ENCODE results near the gene CST9.
A peak's percentile ranks its signal among the peaks of the same experiment; 100 is the strongest.

The CST9 gene

GRCh38 chr20:23631981-23632710 is 26.4 kb upstream of the CST9 start:
- no peak overlapping the region for H3K27ac ChIP-seq (ENCODE audit: insufficient read depth in 1 of 2, low read depth in 1 of 2, low read length in 2 of 2, poor library complexity in 1 of 2, severe bottlenecking in 2 of 2)
- H3K36me3 ChIP-seq (ENCODE audit: control insufficient read depth in 4 of 4, insufficient read depth in 4 of 4, low read length in 3 of 4) = peaks cover 0 to 12% (median 0%) of the 10 kb centered on the region in 4 experiments
- POLR2A ChIA-PET = no interaction called here
- peak overlapping the region in 1 of 7 experiments; percentile 16 for H3K4me3 ChIP-seq (ENCODE audit: control insufficient read depth in 1 of 7, extremely low read depth in 1 of 7, insufficient read depth in 4 of 7, low read depth in 2 of 7, low read length in 6 of 7)
- peak in 1 of 3 donors; percentile 36 for DNase-seq
- no peaks in the 10 kb centered on the region for H3K27me3 ChIP-seq (replicated peaks in 2 of 5; ENCODE audit: control insufficient read depth in 4 of 5, insufficient read depth in 5 of 5, low read length in 4 of 5)
- CTCF ChIA-PET = interaction anchor here (0.9 to 1.3 kb wide), 2 partner anchors 14 to 25 kb away, joined by 3 read pairs; no protein-coding TSS in a partner anchor
- no peaks in the 10 kb centered on the region for H3K9me3 ChIP-seq (ENCODE audit: control extremely low read depth in 1 of 5, control insufficient read depth in 4 of 5, insufficient read depth in 2 of 5, low read depth in 1 of 5, low read length in 4 of 5)
- peaks cover 0 to 50% (median 34%) of the 10 kb centered on the region in 4 experiments for H3K4me1 ChIP-seq (ENCODE audit: control extremely low read depth in 1 of 4, control insufficient read depth in 4 of 4, insufficient read depth in 4 of 4, low read length in 3 of 4)
- WGBS (ENCODE audit: insufficient coverage) = 21% methylated on average over 9 of the region's 12 CpGs

- ChIA-PET CTCF (interaction anchor here (0.6 to 0.9 kb wide), 2 partner anchors 24 to 37 kb away, joined by 3 read pairs; no protein-coding TSS in a partner anchor), POLR2A (no interaction called here)
- no peak for DNase-seq
- peaks cover 0 to 12% (median 0%) of the 10 kb centered on the region in 4 experiments for H3K36me3 ChIP-seq (ENCODE audit: control insufficient read depth in 4 of 4, insufficient read depth in 4 of 4, low read length in 3 of 4)
- no peak overlapping the region for H3K4me3 ChIP-seq (ENCODE audit: control insufficient read depth in 1 of 7, extremely low read depth in 1 of 7, insufficient read depth in 4 of 7, low read depth in 2 of 7, low read length in 6 of 7)
- WGBS (ENCODE audit: insufficient coverage) = 98% methylated on average over 5 of the region's 9 CpGs
- H3K9me3 ChIP-seq (ENCODE audit: control extremely low read depth in 1 of 5, control insufficient read depth in 4 of 5, insufficient read depth in 2 of 5, low read depth in 1 of 5, low read length in 4 of 5) = no peaks in the 10 kb centered on the region
- H3K27ac ChIP-seq (ENCODE audit: insufficient read depth in 1 of 2, low read depth in 1 of 2, low read length in 2 of 2, poor library complexity in 1 of 2, severe bottlenecking in 2 of 2) = no peak overlapping the region
- peaks cover 0 to 42% (median 27%) of the 10 kb centered on the region in 4 experiments for H3K4me1 ChIP-seq (ENCODE audit: control extremely low read depth in 1 of 4, control insufficient read depth in 4 of 4, insufficient read depth in 4 of 4, low read length in 3 of 4)
- no peaks in the 10 kb centered on the region for H3K27me3 ChIP-seq (replicated peaks in 2 of 5; ENCODE audit: control insufficient read depth in 4 of 5, insufficient read depth in 5 of 5, low read length in 4 of 5)
These were observed 25.6 kb upstream of the CST9 start for GRCh38 chr20:23631226-23631822.

- no peaks in the 10 kb centered on the region for H3K9me3 ChIP-seq (ENCODE audit: control extremely low read depth in 1 of 5, control insufficient read depth in 4 of 5, insufficient read depth in 2 of 5, low read depth in 1 of 5, low read length in 4 of 5)
- 90% methylated on average over 2 of the region's 4 CpGs for WGBS (ENCODE audit: insufficient coverage)
- H3K4me3 ChIP-seq (ENCODE audit: control insufficient read depth in 1 of 7, extremely low read depth in 1 of 7, insufficient read depth in 4 of 7, low read depth in 2 of 7, low read length in 6 of 7) = no peak overlapping the region
- H3K4me1 ChIP-seq (ENCODE audit: control extremely low read depth in 1 of 4, control insufficient read depth in 4 of 4, insufficient read depth in 4 of 4, low read length in 3 of 4) = peaks cover 0 to 38% (median 24%) of the 10 kb centered on the region in 4 experiments
- CTCF ChIA-PET = interaction anchor here (0.5 to 0.7 kb wide), 3 partner anchors 184 to 1544 kb away, joined by 3 to 4 read pairs (median 3); no protein-coding TSS in a partner anchor
- POLR2A ChIA-PET = no interaction called here
- no peaks in the 10 kb centered on the region for H3K27me3 ChIP-seq (replicated peaks in 2 of 5; ENCODE audit: control insufficient read depth in 4 of 5, insufficient read depth in 5 of 5, low read length in 4 of 5)
- H3K27ac ChIP-seq (ENCODE audit: insufficient read depth in 1 of 2, low read depth in 1 of 2, low read length in 2 of 2, poor library complexity in 1 of 2, severe bottlenecking in 2 of 2) = no peak overlapping the region
- peaks cover 0 to 12% (median 0%) of the 10 kb centered on the region in 4 experiments for H3K36me3 ChIP-seq (ENCODE audit: control insufficient read depth in 4 of 4, insufficient read depth in 4 of 4, low read length in 3 of 4)
- no peak for DNase-seq
These were observed 24.7 kb upstream of the CST9 start for GRCh38 chr20:23630392-23630849.

GRCh38 chr20:23629542-23630391 is 24.1 kb upstream of the CST9 start:
- H3K9me3 ChIP-seq (ENCODE audit: control extremely low read depth in 1 of 5, control insufficient read depth in 4 of 5, insufficient read depth in 2 of 5, low read depth in 1 of 5, low read length in 4 of 5) = no peaks in the 10 kb centered on the region
- H3K4me3 ChIP-seq (ENCODE audit: control insufficient read depth in 1 of 7, extremely low read depth in 1 of 7, insufficient read depth in 4 of 7, low read depth in 2 of 7, low read length in 6 of 7) = no peak overlapping the region
- H3K36me3 ChIP-seq (ENCODE audit: control insufficient read depth in 4 of 4, insufficient read depth in 4 of 4, low read length in 3 of 4) = peaks cover 0 to 9% (median 0%) of the 10 kb centered on the region in 4 experiments
- CTCF ChIA-PET = interaction anchor here (0.6 to 0.8 kb wide), 3 partner anchors 38 to 229 kb away, joined by 3 to 4 read pairs (median 3); no protein-coding TSS in a partner anchor
- no peaks in the 10 kb centered on the region for H3K27me3 ChIP-seq (replicated peaks in 2 of 5; ENCODE audit: control insufficient read depth in 4 of 5, insufficient read depth in 5 of 5, low read length in 4 of 5)
- no peak overlapping the region for H3K27ac ChIP-seq (ENCODE audit: insufficient read depth in 1 of 2, low read depth in 1 of 2, low read length in 2 of 2, poor library complexity in 1 of 2, severe bottlenecking in 2 of 2)
- 73% methylated on average over 12 of the region's 12 CpGs for WGBS (ENCODE audit: insufficient coverage)
- peaks cover 0 to 38% (median 24%) of the 10 kb centered on the region in 4 experiments for H3K4me1 ChIP-seq (ENCODE audit: control extremely low read depth in 1 of 4, control insufficient read depth in 4 of 4, insufficient read depth in 4 of 4, low read length in 3 of 4)
- POLR2A ChIA-PET = no interaction called here
- no peak for DNase-seq

- CTCF ChIA-PET = interaction anchor here (0.8 kb wide), 1 partner anchor 39 kb away, joined by 3 read pairs; no protein-coding TSS in a partner anchor
- Histone ChIP-seq H3K36me3 (ENCODE audit: control insufficient read depth in 4 of 4, insufficient read depth in 4 of 4, low read length in 3 of 4) (peaks cover 0 to 7% (median 0%) of the 10 kb centered on the region in 4 experiments), H3K4me3 (ENCODE audit: control insufficient read depth in 1 of 7, extremely low read depth in 1 of 7, insufficient read depth in 4 of 7, low read depth in 2 of 7, low read length in 6 of 7) (no peak overlapping the region), H3K9me3 (ENCODE audit: control extremely low read depth in 1 of 5, control insufficient read depth in 4 of 5, insufficient read depth in 2 of 5, low read depth in 1 of 5, low read length in 4 of 5) (no peaks in the 10 kb centered on the region), H3K27me3 (replicated peaks in 2 of 5; ENCODE audit: control insufficient read depth in 4 of 5, insufficient read depth in 5 of 5, low read length in 4 of 5) (no peaks in the 10 kb centered on the region), H3K27ac (ENCODE audit: insufficient read depth in 1 of 2, low read depth in 1 of 2, low read length in 2 of 2, poor library complexity in 1 of 2, severe bottlenecking in 2 of 2) (no peak overlapping the region), H3K4me1 (ENCODE audit: control extremely low read depth in 1 of 4, control insufficient read depth in 4 of 4, insufficient read depth in 4 of 4, low read length in 3 of 4) (peaks cover 0 to 38% (median 24%) of the 10 kb centered on the region in 4 experiments)
- WGBS (ENCODE audit: insufficient coverage) = 47% methylated on average over 4 of the region's 7 CpGs
- peak in 2 of 3 donors; percentile 17 to 32 for DNase-seq
- POLR2A ChIA-PET = no interaction called here
These were observed 23.4 kb upstream of the CST9 start for GRCh38 chr20:23629017-23629541.

GRCh38 chr20:23628402-23629016 is 22.8 kb upstream of the CST9 start:
- DNase-seq = peak in 1 of 3 donors; percentile 41
- H3K36me3 ChIP-seq (ENCODE audit: control insufficient read depth in 4 of 4, insufficient read depth in 4 of 4, low read length in 3 of 4) = peaks cover 0 to 4% (median 0%) of the 10 kb centered on the region in 4 experiments
- no peak overlapping the region for H3K27ac ChIP-seq (ENCODE audit: insufficient read depth in 1 of 2, low read depth in 1 of 2, low read length in 2 of 2, poor library complexity in 1 of 2, severe bottlenecking in 2 of 2)
- no peak overlapping the region for H3K4me3 ChIP-seq (ENCODE audit: control insufficient read depth in 1 of 7, extremely low read depth in 1 of 7, insufficient read depth in 4 of 7, low read depth in 2 of 7, low read length in 6 of 7)
- WGBS (ENCODE audit: insufficient coverage) = 53% methylated on average over 6 of the region's 6 CpGs
- H3K27me3 ChIP-seq (replicated peaks in 2 of 5; ENCODE audit: control insufficient read depth in 4 of 5, insufficient read depth in 5 of 5, low read length in 4 of 5) = no peaks in the 10 kb centered on the region
- H3K4me1 ChIP-seq (ENCODE audit: control extremely low read depth in 1 of 4, control insufficient read depth in 4 of 4, insufficient read depth in 4 of 4, low read length in 3 of 4) = peaks cover 0 to 38% (median 24%) of the 10 kb centered on the region in 4 experiments
- CTCF ChIA-PET = interaction anchor here (1.0 kb wide), 1 partner anchor 22 kb away, joined by 3 read pairs; no protein-coding TSS in a partner anchor
- POLR2A ChIA-PET = no interaction called here
- no peaks in the 10 kb centered on the region for H3K9me3 ChIP-seq (ENCODE audit: control extremely low read depth in 1 of 5, control insufficient read depth in 4 of 5, insufficient read depth in 2 of 5, low read depth in 1 of 5, low read length in 4 of 5)

Measured in common myeloid progenitor, CD34-positive (primary cell).